H9 (cell line): ENCODE measurements around the gene IL10RA. TPM values are rescaled to one million over a fixed set of nuclear protein-coding genes. Genes with fewer than 3 reads are reported as not detected.

Experiments
- DNase-seq: peaks from one replicate; pipeline ENCODE4 v3.0.0-alpha.2; 2017
- H2AFZ ChIP-seq: one replicate; pipeline ENCODE4 v1.6.1; 2013; ENCODE audit warnings: mild to moderate bottlenecking, low read length, control low read depth, moderate library complexity
- H2AK5ac ChIP-seq: 2 replicates; pipeline ENCODE4 v1.6.1; 2013; ENCODE audit warnings: low read length, control low read depth, mixed read lengths; ENCODE audit not compliant: insufficient read length
- H2BK120ac ChIP-seq: one replicate; pipeline ENCODE4 v1.6.1; 2013; ENCODE audit warnings: low read depth, mild to moderate bottlenecking, low read length, control low read depth, inconsistent platforms; ENCODE audit not compliant: poor library complexity, severe bottlenecking
- H2BK12ac ChIP-seq: 2 replicates; pipeline ENCODE4 v1.6.1; 2013; ENCODE audit warnings: low read length, control low read depth, mixed read lengths, low read depth; ENCODE audit not compliant: insufficient read length
- H2BK15ac ChIP-seq: 2 replicates; pipeline ENCODE4 v1.6.1; 2013; ENCODE audit warnings: low read depth, low read length, control low read depth
- H2BK20ac ChIP-seq: one replicate; pipeline ENCODE4 v1.6.1; 2013; ENCODE audit warnings: low read depth, mild to moderate bottlenecking, low read length, control low read depth, inconsistent platforms; ENCODE audit not compliant: poor library complexity, severe bottlenecking
- H2BK5ac ChIP-seq: 2 replicates; pipeline ENCODE4 v1.6.1; 2013; ENCODE audit warnings: low read length, control low read depth, mixed read lengths; ENCODE audit not compliant: insufficient read length
- H3K14ac ChIP-seq: 2 replicates; pipeline ENCODE4 v1.6.1; 2013; ENCODE audit warnings: low read length, control low read depth; ENCODE audit not compliant: insufficient read depth
- H3K18ac ChIP-seq: 2 replicates; pipeline ENCODE4 v1.6.1; 2013; ENCODE audit warnings: low read depth, mild to moderate bottlenecking, mixed read lengths, low read length, control low read depth; ENCODE audit not compliant: insufficient read length
- H3K23ac ChIP-seq: 2 replicates; pipeline ENCODE4 v1.6.1; 2013; ENCODE audit warnings: low read length, control low read depth, mixed read lengths, low read depth; ENCODE audit not compliant: insufficient read length
- H3K23me2 ChIP-seq: 2 replicates; pipeline ENCODE4 v1.6.1; 2013; ENCODE audit warnings: low read depth, mild to moderate bottlenecking, mixed read lengths, low read length, control low read depth; ENCODE audit not compliant: insufficient read length, poor library complexity, severe bottlenecking
- H3K27ac ChIP-seq: 2 replicates; pipeline ENCODE4 v1.5.1; 2013; ENCODE audit warnings: low read length, control low read depth, mixed read lengths, low read depth; ENCODE audit not compliant: insufficient read length
- H3K27me3 ChIP-seq: 2 replicates; pipeline ENCODE4 v1.6.1; 2013; ENCODE audit warnings: low read length, control low read depth, inconsistent platforms; ENCODE audit not compliant: insufficient read depth
- H3K4ac ChIP-seq: 2 replicates; pipeline ENCODE4 v1.6.1; 2013; ENCODE audit warnings: low read depth, mild to moderate bottlenecking, control low read depth, inconsistent platforms, low read length, moderate library complexity
- H3K4me1 ChIP-seq: 2 replicates; pipeline ENCODE4 v1.6.1; 2013; ENCODE audit warnings: low read length, control low read depth, inconsistent platforms; ENCODE audit not compliant: insufficient read depth
- H3K4me2 ChIP-seq: 2 replicates; pipeline ENCODE4 v1.6.1; 2013; ENCODE audit warnings: low read length, control low read depth, mixed read lengths; ENCODE audit not compliant: insufficient read length, insufficient read depth
- H3K56ac ChIP-seq: 2 replicates; pipeline ENCODE4 v1.6.1; 2013; ENCODE audit warnings: low read depth, mild to moderate bottlenecking, mixed read lengths, low read length, control low read depth; ENCODE audit not compliant: insufficient read length
- H3K79me1 ChIP-seq: 2 replicates; pipeline ENCODE4 v1.6.1; 2013; ENCODE audit warnings: low read depth, mild to moderate bottlenecking, moderate library complexity, low read length, control low read depth, inconsistent platforms; ENCODE audit not compliant: insufficient read depth, poor library complexity, severe bottlenecking
- H3K79me2 ChIP-seq: 2 replicates; pipeline ENCODE4 v1.6.1; 2013; ENCODE audit warnings: low read length, control low read depth, inconsistent platforms; ENCODE audit not compliant: insufficient read depth
- H3K9ac ChIP-seq: 2 replicates; pipeline ENCODE4 v1.6.1; 2013; ENCODE audit warnings: low read length, control low read depth, mixed read lengths; ENCODE audit not compliant: insufficient read length; ENCODE audit errors: extremely low read depth
- H3K9me3 ChIP-seq: one replicate; pipeline ENCODE4 v1.6.1; 2013; ENCODE audit warnings: low read depth, low read length, inconsistent platforms; ENCODE audit not compliant: control insufficient read depth
- H3T11ph ChIP-seq: one replicate; pipeline ENCODE4 v1.6.1; 2013; ENCODE audit warnings: mild to moderate bottlenecking, low read length, control low read depth, inconsistent platforms
- H4K20me1 ChIP-seq: one replicate; pipeline ENCODE4 v1.6.1; 2013; ENCODE audit not compliant: control insufficient read depth, insufficient read length, insufficient read depth
- H4K5ac ChIP-seq: 2 replicates; pipeline ENCODE4 v1.6.1; 2013; ENCODE audit warnings: low read depth, mild to moderate bottlenecking, mixed read lengths, low read length, control low read depth; ENCODE audit not compliant: insufficient read length
- H4K8ac ChIP-seq: replicated peaks from 2 replicates; pipeline ENCODE4 v1.6.1; 2013; ENCODE audit warnings: low read length, control low read depth, mixed read lengths, low read depth; ENCODE audit not compliant: insufficient read length
- H4K91ac ChIP-seq: 2 replicates; pipeline ENCODE4 v1.6.1; 2013; ENCODE audit warnings: low read depth, mild to moderate bottlenecking, moderate library complexity, mixed read lengths, low read length, control low read depth; ENCODE audit not compliant: insufficient read length
- H3K27ac Mint-ChIP-seq, 3 experiments: 2 replicates in 2 of 3; 3 replicates in 1 of 3; pipeline ENCODE4 v1.8.0; 2020 to 2021; ENCODE audit warnings: mixed read lengths in 3 of 3, mild to moderate bottlenecking in 1 of 3, moderate library complexity in 1 of 3
- H3K27me3 Mint-ChIP-seq: 2 replicates; pipeline ENCODE4 v1.8.0; 2021; ENCODE audit warnings: low read depth, mild to moderate bottlenecking, moderate library complexity, mixed read lengths
- H3K36me3 Mint-ChIP-seq, 3 experiments: 2 replicates in 2 of 3; 3 replicates in 1 of 3; pipeline ENCODE4 v1.8.0; 2020 to 2021; ENCODE audit warnings: low read depth in 3 of 3, mixed read lengths in 3 of 3; ENCODE audit not compliant: insufficient read depth in 1 of 3
- H3K4me1 Mint-ChIP-seq, 2 experiments: 2 replicates each; pipeline ENCODE4 v1.8.0; 2020; ENCODE audit warnings: mixed read lengths in 2 of 2
- H3K4me3 Mint-ChIP-seq, 2 experiments: 2 replicates in 1 of 2; 3 replicates in 1 of 2; pipeline ENCODE4 v1.8.0; 2020 to 2021; ENCODE audit warnings: mild to moderate bottlenecking in 2 of 2, mixed read lengths in 2 of 2, moderate library complexity in 1 of 2
- H3K9me3 Mint-ChIP-seq, 2 experiments: 2 replicates in 1 of 2; 3 replicates in 1 of 2; pipeline ENCODE4 v1.8.0; 2020; ENCODE audit warnings: mild to moderate bottlenecking in 2 of 2, mixed read lengths in 2 of 2, moderate library complexity in 1 of 2
- WGBS: extraction: QIAGEN DNeasy Blood & Tissue Kit; methylation state at CpG from one replicate; pipeline ENCODE4 v1.1.7; 2013; ENCODE audit warnings: missing lambda C conversion rate, low lambda C conversion rate, mixed read lengths; ENCODE audit not compliant: insufficient read length; ENCODE audit errors: extremely low coverage; 5-methylcytosine and 5-hydroxymethylcytosine counted together
- total RNA-seq: library from RNA; stranded (reverse); gene quantifications from 2 replicates; pipeline ENCODE4 v1.2.1, GENCODE V29; 2021
- TF ChIP-seq, protein P1 (sequence below): fragments of 200-600 bp; sonication (generic); conservative IDR thresholded peaks from 3 replicates; pipeline ENCODE4 v1.8.0; 2021; ENCODE audit warnings: antibody characterized with exemption, mild to moderate bottlenecking

The IL10RA gene
- total RNA-seq, 1 experiment from 2014 or later: not detected

DNA sequence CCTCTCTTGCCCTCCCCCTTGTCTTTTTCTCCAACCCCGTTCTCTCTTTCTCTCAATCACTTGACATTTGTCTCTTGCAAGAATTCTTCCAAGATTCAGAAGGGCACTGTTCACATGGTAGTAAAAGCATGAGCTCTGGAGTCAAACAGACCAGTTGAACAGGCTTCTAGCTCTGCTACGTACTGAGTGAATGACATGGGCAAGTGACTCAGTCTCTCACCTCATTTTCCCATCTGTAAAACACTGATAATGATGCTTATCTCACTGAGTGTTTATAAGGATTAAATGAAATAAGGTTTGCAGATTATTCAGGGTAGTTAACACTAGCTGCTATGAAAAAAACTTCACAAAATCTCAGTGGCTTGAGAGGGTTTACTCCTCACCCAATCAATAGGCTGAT is 5.9 kb upstream of the IL10RA start:
- H3K27me3 Mint-ChIP-seq: peaks cover 35% of the 10 kb centered on the region
- Histone ChIP-seq H4K91ac (no peak overlapping the region), H3K56ac (no peak overlapping the region), H3K4ac (no peak overlapping the region), H3K79me2 (no peaks in the 10 kb centered on the region), H2BK120ac (no peak overlapping the region), H4K20me1 (no peaks in the 10 kb centered on the region), H3K14ac (no peak overlapping the region), H3K4me1 (no peaks in the 10 kb centered on the region; the same call in 1 of the 2 replicates), H2AFZ (no peak overlapping the region), H3K27me3 (no peaks in the 10 kb centered on the region; the same call in 1 of the 2 replicates), H3K4me2 (no peak overlapping the region), H3K79me1 (no peaks in the 10 kb centered on the region), H3K9me3 (no peaks in the 10 kb centered on the region), H2AK5ac (no peak overlapping the region), H2BK20ac (no peak overlapping the region), H3K27ac (no peak overlapping the region), H3K23me2 (no peaks in the 10 kb centered on the region), H2BK12ac (no peak overlapping the region), H4K5ac (no peak overlapping the region), H3K23ac (no peak overlapping the region), H2BK5ac (no peak overlapping the region), H4K8ac (no peak overlapping the region), H3K9ac (no peak overlapping the region), H3T11ph (no peak overlapping the region), H3K18ac (no peak overlapping the region), H2BK15ac (no peak overlapping the region)
- H3K9me3 Mint-ChIP-seq: peaks cover 0 to 4% of the 10 kb centered on the region in 2 experiments; a peak in 1 of 5 replicates
- WGBS: no CpG with 5 or more reads among the region's 2 CpGs
- H3K4me1 Mint-ChIP-seq: peaks cover 9 to 11% of the 10 kb centered on the region in 2 experiments
- no peak for DNase-seq
- H3K36me3 Mint-ChIP-seq: no peaks in the 10 kb centered on the region; a peak in 2 of 7 replicates
- TF ChIP-seq, protein P1, sequence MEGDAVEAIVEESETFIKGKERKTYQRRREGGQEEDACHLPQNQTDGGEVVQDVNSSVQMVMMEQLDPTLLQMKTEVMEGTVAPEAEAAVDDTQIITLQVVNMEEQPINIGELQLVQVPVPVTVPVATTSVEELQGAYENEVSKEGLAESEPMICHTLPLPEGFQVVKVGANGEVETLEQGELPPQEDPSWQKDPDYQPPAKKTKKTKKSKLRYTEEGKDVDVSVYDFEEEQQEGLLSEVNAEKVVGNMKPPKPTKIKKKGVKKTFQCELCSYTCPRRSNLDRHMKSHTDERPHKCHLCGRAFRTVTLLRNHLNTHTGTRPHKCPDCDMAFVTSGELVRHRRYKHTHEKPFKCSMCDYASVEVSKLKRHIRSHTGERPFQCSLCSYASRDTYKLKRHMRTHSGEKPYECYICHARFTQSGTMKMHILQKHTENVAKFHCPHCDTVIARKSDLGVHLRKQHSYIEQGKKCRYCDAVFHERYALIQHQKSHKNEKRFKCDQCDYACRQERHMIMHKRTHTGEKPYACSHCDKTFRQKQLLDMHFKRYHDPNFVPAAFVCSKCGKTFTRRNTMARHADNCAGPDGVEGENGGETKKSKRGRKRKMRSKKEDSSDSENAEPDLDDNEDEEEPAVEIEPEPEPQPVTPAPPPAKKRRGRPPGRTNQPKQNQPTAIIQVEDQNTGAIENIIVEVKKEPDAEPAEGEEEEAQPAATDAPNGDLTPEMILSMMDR: no peak
- no peak overlapping the region; a peak in 1 of 7 replicates for H3K27ac Mint-ChIP-seq
- H3K4me3 Mint-ChIP-seq: no peak overlapping the region
